Left kidney (tissue), 2 donors: ENCODE measurements around the gene KLF9. TPM values are rescaled to one million over a fixed set of nuclear protein-coding genes. Genes with fewer than 3 reads are reported as not detected.

Source experiments
- DNase-seq: peaks from one replicate; pipeline ENCODE4 v3.0.0-alpha.2; 2013
- polyA plus RNA-seq: library from polyadenylated mRNA; unstranded; fragments of 120-200 nt; gene quantifications from one replicate; pipeline ENCODE4 v1.2.1, GENCODE V29; 2013; ENCODE audit not compliant: insufficient read length

KLF9 gene
- polyA plus RNA-seq, 1 donor = 8.7 TPM

GRCh38 chr9:70363760-70364159 is 50.7 kb downstream of the KLF9 start:
- DNase-seq = no peak

DNA sequence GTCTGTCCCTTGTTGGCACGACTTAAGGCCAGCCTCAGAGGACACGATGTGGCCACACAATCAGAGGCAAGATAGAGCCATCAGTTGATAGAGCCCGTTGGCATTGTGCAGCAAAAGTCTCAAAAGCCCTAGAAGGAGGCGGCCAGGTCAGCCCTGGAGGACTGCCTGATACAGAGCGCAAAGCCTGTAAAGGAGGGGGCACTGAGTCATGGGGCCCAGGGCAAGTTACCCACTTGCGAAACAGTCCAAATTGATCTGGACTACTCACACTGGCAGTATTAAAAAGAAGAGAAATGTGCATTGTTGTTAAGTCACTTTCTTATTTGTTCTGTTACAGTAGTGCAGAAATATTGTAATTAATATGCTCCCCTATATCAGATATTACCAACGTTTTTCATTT is 51.5 kb downstream of the KLF9 start:
- DNase-seq = no peak

DNA sequence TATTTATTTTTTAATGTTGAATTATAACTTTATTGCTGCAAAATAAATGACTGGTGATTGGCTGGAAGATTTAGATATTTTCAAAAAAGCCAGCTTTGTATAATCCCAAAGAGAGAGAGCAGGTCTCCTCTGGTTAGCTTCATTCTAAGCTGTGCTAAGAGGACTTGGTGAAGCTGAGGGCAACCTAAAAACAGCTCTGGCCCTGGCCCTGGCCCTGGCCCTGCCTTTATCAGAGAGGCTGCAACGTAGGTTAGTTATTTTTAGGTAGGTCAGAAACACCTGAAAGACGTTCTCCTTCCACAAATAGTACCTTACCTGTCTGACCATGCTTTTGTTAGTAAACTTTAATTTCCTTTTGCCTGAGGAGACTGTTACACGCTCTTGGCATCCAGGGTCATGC is 58.7 kb downstream of the KLF9 start:
- no peak for DNase-seq

DNA sequence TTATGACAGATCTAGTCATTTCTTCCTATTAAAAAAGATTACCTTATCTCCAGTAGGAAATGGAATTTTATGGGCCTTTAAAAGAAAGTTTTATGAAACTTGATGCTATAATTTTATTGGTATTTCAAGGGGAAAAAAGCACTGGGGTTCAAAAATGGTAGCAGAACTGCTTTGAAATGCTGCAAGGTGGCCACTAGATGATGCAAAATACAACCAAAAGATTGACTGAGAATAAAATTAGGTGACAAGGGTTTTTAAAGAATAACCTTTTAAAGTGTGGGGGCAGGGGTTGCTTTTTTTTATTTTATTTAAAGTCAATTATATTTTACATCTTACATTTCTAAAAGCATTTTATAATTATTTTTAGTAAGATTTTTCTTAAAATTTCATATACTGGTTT is 61.7 kb downstream of the KLF9 start:
- no peak for DNase-seq

GRCh38 chr9:70352356-70352755 is 62.1 kb downstream of the KLF9 start:
- no peak for DNase-seq

GRCh38 chr9:70347046-70347445 is 67.4 kb downstream of the KLF9 start:
- no peak for DNase-seq

DNA sequence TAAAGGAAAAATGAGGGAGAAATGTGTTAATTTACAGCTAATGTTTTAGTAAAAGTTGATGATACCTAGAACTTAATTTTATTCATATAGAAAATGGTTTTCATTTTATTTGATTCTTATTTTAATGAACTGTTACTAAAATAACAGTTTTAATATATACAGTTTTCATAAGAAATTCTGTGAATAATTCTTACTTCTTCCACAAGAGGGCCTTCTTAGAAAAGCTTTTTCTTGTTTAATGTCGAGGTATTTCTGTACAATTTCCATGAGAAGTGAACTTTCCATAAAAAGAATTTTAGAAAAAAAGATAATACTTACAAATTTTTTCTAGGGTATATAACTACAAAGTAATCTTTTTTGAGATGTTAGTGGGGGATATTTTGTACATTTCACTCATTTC is 73.9 kb downstream of the KLF9 start:
- peak; percentile 25 for DNase-seq

Other genes starting within 250 kb of the KLF9 start
- gene SMC5, start 155.7 kb downstream of the KLF9 start, polyA plus RNA-seq = 71.6 TPM